ENCODE results near the gene PPIB. TPM values are rescaled to one million over a fixed set of nuclear protein-coding genes. Genes with fewer than 3 reads are reported as not detected.

Gene PPIB
- total RNA-seq, 4 donors from 2014 or later, result 1,046 to 3,819 (median 1,394) TPM

GRCh38 chr15:64157599-64158125 is 5.2 kb downstream of the PPIB start:
- WGBS, 2 donors, result 88 to 90% methylated on average over 1 of the region's 1 CpG
- Histone ChIP-seq H3K9me3 (no peaks in the 10 kb centered on the region), H3K4me3 (replicated peaks in 1 of 3) (no peak overlapping the region), H3K27ac (no peak overlapping the region), H3K4me1 (peaks cover 37 to 55% of the 10 kb centered on the region in 2 donors), H3K27me3 (no peaks in the 10 kb centered on the region), H3K36me3 (peaks cover 71% of the 10 kb centered on the region in 2 donors)
- TF ChIP-seq CTCF (IDR thresholded peaks at IDR 0.05), result no peak
- TF ChIP-seq POLR2A (IDR thresholded peaks at IDR 0.05), result no peak
- no peak for DNase-seq
- intact Hi-C loops (cut with DNase I), result no loop called here

- Histone ChIP-seq H3K36me3 (peaks cover 71% of the 10 kb centered on the region in 2 donors), H3K4me1 (peaks cover 35 to 57% of the 10 kb centered on the region in 2 donors)
Observed at GRCh38 chr15:64156652-64157331, 6.0 kb downstream of the PPIB start.

GRCh38 chr15:64155802-64156651 is 6.8 kb downstream of the PPIB start:
- Histone ChIP-seq H3K27ac (no peak overlapping the region), H3K27me3 (no peaks in the 10 kb centered on the region), H3K36me3 (peaks cover 67 to 68% of the 10 kb centered on the region in 2 donors), H3K9me3 (no peaks in the 10 kb centered on the region), H3K4me1 (peaks cover 27 to 52% of the 10 kb centered on the region in 2 donors), H3K4me3 (replicated peaks in 1 of 3) (no peak overlapping the region)
- WGBS, 2 donors, result 93 to 94% methylated on average over 15 of the region's 15 CpGs
- intact Hi-C loops (cut with DNase I), result no loop called here
- no peak for TF ChIP-seq POLR2A (IDR thresholded peaks at IDR 0.05)
- no peak for DNase-seq

More at GRCh38 chr15:64156652-64157331, 6.0 kb downstream of the PPIB start:
- no peak overlapping the region for H3K4me3 ChIP-seq (replicated peaks in 1 of 3)
- H3K27me3 ChIP-seq, result no peaks in the 10 kb centered on the region
- DNase-seq, result peak in 1 of 2 donors; percentile 9
- WGBS, 2 donors, result 91% methylated on average over 16 of the region's 16 CpGs
- no peak for TF ChIP-seq CTCF (IDR thresholded peaks at IDR 0.05)
- TF ChIP-seq POLR2A (IDR thresholded peaks at IDR 0.05), result peak in 1 of 2 donors; percentile 4
- H3K27ac ChIP-seq, result no peak overlapping the region
- intact Hi-C loops (cut with DNase I), result no loop called here
- H3K9me3 ChIP-seq, result no peaks in the 10 kb centered on the region

GRCh38 chr15:64153480-64154367 is 9.1 kb downstream of the PPIB start:
- TF ChIP-seq CTCF (IDR thresholded peaks at IDR 0.05), result peak; percentile 92 to 99 (median 96)
- TF ChIP-seq POLR2A (IDR thresholded peaks at IDR 0.05), result peak in 1 of 2 donors; percentile 44
- WGBS, 2 donors, result 23 to 25% methylated on average over 9 to 12 of the region's 12 CpGs
- Histone ChIP-seq H3K4me1 (peaks cover 12 to 39% of the 10 kb centered on the region in 2 donors), H3K9me3 (no peaks in the 10 kb centered on the region), H3K27me3 (no peaks in the 10 kb centered on the region), H3K27ac (peak overlapping the region; percentile 69 to 88 (median 87)), H3K4me3 (replicated peaks in 1 of 3) (peak overlapping the region in 2 of 3 donors; percentile 69 to 93), H3K36me3 (peaks cover 45 to 46% of the 10 kb centered on the region in 2 donors)
- DNase-seq, result peak; percentile 90 to 94
- intact Hi-C loops (cut with DNase I), result loop anchor here (5.0 kb wide), 1 partner anchor 56 kb away; the partner anchor contains the start of gene SNX1
